Occipital lobe (tissue), 2 donors: ENCODE measurements around the gene RBP5. TPM values are rescaled to one million over a fixed set of nuclear protein-coding genes. Genes with fewer than 3 reads are reported as not detected.

Experiments used
- DNase-seq: peaks from one replicate; lab custom pipeline; 2025; lab: John Stamatoyannopoulos, UW
- total RNA-seq: library from RNA; depleted of rRNA; stranded (reverse); fragments of >200 nt; gene quantifications from one replicate; pipeline ENCODE4 v1.2.3, GENCODE V29; 2014

The RBP5 gene
- total RNA-seq, 1 donor from 2014 or later: not detected

DNA sequence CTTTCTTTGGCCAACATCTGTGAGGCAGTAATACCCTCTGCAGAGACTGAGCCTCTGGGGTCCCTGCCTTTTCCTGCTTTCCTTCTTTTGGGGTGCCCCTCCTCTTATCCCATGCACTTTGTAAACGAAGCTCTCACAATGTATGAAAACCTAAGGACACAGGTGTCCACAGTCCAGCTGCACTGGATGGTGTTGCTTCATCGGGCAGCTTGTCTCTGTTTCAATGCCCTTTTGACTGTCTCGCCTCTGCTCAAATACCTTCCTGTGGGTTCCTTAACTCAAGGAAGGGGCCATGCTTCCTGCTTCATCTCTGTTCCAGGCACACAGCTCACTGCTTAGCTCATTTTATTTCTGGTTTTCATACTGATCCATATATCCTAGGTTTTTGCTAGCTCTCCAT, 26.1 kb downstream of the RBP5 start:
- DNase-seq: no peak

GRCh38 chr12:7101694-7102131, 27.0 kb downstream of the RBP5 start:
- DNase-seq: no peak

GRCh38 chr12:7101047-7101693, 27.5 kb downstream of the RBP5 start:
- DNase-seq: no peak

- no peak for DNase-seq
Measured at GRCh38 chr12:7100239-7100638, 28.4 kb downstream of the RBP5 start.

DNA sequence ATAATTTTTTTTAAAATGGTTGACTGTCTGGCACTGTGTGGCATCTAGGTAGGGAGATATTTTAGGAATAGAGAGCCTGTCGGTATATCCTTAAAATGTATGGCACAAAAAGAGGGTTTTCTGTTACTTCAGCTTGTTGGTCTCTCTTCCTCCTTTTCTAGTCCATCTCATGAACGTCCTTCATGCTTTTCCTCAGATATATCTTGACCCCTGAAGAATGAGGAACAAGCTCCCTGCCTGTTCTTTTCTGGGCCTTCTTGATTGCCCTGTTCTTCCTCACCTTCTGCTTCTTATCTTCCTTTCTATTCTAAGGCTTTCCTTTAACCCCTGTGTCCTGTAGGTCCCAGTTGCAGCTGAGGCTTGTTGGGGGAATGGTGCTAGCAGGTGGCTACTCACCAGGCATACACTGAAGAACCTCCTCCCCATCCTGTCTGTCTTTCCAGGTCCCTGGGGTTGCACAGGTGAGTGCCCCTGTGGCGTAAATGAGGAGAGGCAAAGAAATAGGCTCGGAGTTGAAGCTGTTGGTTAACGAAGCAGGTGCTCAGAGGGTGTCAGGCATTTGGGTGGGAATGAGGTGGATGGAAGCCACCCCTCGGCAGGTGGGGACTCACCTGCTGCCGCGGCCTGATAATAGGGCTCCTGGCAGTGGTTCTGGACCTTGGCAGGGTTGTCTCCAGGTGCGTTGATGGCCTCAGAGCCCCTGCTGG, 29.2 kb downstream of the RBP5 start:
- DNase-seq: no peak

DNA sequence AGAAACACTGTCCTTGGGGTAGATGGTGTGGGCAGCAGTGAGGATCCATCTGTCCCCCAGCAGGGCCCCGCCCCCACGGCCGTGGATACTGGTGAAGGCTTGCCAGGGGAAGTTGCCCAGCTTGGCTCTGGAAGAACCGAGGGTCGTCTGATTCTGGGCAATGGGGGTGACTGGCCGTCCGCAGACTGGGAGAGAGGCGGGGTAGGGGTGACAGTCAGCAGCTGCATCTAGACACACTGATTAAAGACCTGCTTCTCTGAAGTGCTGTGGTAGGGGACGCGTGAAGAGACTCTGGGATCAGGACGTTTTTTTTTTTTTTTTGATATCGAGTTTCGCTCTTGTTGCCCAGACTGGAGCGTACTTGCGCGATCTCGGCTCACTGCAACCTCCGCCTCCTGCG, 31.7 kb downstream of the RBP5 start:
- DNase-seq: no peak

DNA sequence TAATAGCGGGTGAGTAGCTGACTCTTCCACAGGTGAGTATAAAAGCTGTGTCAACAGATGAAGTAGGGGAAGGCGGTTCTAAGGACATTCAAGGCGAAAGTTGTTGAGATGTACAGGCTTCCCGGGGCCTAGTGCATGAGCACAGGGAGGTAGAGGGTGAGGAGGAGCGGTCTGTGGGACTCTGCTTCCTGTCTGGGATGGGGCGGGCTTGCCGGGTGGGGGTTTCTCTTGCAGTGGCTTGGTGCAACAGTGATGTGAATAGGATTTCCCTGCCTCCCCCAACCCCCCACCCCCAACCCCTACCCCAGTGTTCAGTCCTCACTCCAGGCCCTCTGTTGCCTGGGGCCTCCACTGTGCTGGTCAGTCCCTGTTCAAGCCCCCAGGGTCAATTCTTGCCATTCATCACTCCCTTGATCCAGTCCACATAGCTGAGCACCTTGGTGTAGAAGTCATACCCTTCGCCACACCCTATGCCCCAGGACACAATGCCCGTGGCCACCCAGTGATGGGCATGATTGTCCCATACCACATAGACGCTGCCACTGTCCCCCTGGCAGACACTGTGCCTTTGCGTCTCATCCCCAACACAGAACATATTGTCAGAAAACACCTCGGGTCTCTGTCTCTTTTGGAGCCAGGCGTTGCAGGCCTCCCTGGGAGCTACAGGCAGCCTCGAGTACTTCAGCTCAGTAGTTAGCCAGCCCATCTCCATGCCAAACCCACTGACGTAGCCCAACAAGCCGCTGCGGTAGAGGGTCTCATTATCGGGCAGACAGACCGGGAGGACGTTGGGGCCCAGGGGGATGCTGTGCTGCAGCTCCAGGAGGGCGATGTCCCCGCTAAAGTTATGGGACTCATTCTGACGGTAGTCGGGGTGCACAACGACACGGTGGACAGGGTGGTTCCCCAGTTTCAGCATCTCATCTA, 32.4 kb downstream of the RBP5 start:
- no peak for DNase-seq

- DNase-seq: no peak
Measured at GRCh38 chr12:7093892-7094291, 34.8 kb downstream of the RBP5 start.

GRCh38 chr12:7093486-7093885, 35.2 kb downstream of the RBP5 start:
- DNase-seq: no peak

- DNase-seq: no peak
Measured at GRCh38 chr12:7092986-7093460, 35.7 kb downstream of the RBP5 start.

DNA sequence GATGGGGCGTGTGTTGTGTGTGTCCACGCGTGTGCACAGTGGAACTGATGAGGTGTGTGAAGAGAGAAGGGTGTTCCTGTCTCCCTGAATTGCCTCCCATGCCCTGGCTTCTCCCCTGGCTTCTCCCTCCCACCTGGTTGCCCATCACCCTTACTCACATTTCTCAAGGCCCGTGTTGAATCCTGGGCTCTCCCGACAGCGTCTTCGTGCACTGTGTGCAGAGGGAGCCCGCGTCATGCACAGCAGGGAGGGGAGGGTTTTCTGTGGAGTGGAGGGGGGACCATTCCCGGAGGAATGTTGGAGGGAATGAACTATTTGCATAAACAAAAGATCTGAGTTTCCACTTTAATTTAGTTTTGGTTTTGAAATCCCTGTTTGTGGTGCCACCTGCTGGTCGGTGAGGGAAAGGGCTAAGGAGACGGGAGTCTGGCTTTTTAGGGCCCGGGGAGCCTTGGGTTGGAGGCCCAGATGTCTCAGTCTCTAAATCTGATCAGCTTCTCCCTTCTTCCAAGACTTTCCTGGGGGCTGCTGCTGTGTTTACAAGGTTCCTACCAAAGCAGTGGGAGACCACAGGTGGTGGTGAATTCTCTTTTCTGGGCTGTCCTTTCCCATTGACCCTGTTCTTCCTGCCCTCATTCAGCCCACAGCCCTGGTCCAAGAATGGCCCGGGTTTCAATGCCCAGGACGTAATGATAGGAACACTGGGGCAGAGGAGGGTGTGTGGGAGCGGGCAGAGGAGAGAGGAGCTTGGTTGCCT, 36.3 kb downstream of the RBP5 start, which contains the start of gene C1R:
Gene C1R, minus strand, starts transcription at position 217 of the 757 bp plus-strand sequence. Its CDS starts 57 bp downstream, at position 160.
- DNase-seq: peak; percentile 24

GRCh38 chr12:7091660-7092228, 36.9 kb downstream of the RBP5 start:
- no peak for DNase-seq

- no peak for DNase-seq
Measured at GRCh38 chr12:7091171-7091570, 37.5 kb downstream of the RBP5 start.

- no peak for DNase-seq
Measured at GRCh38 chr12:7090222-7090998, 38.3 kb downstream of the RBP5 start.

DNA sequence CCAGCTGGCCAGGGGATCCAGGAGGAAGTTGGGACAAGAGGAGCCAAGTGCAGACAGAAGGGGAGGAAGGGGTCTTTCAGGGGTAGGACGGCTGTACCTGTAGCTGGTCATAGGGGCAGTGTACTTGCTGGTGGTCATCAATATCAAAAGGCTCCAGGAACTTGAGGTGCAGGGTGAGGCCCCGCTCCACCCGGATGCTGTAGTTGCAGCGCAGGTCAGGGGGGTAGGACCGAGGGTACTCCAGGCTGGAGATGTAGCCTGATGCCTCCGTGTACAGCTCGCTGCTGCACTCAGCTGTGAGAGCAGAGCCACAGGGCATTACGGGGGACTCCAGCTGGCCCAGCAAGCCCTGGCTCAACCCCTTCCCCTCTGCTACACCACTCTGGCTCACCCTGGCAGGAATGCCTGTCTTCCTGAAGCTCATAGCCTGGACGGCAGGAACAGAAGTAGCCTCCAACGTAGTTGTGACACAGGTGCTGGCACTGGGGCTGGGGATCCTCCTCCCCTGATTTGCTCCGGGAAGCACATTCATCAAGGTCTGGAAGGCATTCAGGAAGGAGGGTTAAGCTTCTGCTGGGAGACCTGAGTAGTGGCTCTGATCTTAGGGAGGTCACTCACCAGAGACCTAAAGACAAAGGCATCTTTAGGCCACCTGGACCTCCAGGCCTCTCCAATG, 39.4 kb downstream of the RBP5 start:
- no peak for DNase-seq

GRCh38 chr12:7083125-7083524, 45.6 kb downstream of the RBP5 start:
- no peak for DNase-seq

- DNase-seq: no peak
Measured at GRCh38 chr12:7081037-7081436, 47.7 kb downstream of the RBP5 start.

DNA sequence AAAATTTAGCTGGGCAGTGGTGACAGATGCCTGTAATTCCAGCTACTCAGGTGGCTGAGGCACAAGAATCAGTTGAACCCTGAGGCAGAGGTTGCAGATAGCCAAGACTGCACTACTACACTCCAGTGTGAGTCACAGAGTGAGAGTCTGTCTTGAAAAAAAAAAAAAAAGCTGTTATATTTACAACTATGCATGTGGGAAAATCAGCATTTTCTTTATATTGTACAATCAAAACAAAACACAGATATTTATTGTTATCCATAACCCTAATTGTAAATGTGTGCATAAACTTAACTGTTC, 48.9 kb downstream of the RBP5 start:
- DNase-seq: no peak

DNA sequence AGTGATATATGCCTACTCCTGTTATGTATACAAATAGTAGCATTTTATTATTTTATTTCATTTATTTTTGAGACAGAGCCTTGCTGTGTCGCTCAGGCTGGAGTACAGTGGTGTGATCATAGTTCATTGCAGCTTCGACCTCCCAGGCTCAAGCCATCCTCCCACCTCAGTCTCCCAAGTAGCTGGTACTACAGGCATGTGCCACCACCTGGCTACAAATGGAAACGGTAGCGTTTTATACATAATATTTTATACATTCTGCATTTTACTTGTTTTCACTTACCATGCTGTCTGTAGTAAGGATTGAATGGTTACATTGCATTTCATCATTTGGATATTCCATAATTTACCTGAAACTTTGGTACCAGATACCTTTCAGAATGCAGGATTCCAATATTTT, 50.5 kb downstream of the RBP5 start:
- DNase-seq: no peak

GRCh38 chr12:7076493-7076892, 52.2 kb downstream of the RBP5 start:
- no peak for DNase-seq
